Stimulated activated CD8-positive, alpha-beta memory T cell treated with anti-CD3 and anti-CD28 coated beads, Interleukin-7, amount 100 ng/mL, for 24 hours (primary cell): ENCODE results near the gene CAPN6.

Experiments
- DNase-seq: peaks from one replicate; pipeline ENCODE4 v3.0.0-alpha.2; 2020; ENCODE audit warnings: low read depth

Gene CAPN6, protein sequence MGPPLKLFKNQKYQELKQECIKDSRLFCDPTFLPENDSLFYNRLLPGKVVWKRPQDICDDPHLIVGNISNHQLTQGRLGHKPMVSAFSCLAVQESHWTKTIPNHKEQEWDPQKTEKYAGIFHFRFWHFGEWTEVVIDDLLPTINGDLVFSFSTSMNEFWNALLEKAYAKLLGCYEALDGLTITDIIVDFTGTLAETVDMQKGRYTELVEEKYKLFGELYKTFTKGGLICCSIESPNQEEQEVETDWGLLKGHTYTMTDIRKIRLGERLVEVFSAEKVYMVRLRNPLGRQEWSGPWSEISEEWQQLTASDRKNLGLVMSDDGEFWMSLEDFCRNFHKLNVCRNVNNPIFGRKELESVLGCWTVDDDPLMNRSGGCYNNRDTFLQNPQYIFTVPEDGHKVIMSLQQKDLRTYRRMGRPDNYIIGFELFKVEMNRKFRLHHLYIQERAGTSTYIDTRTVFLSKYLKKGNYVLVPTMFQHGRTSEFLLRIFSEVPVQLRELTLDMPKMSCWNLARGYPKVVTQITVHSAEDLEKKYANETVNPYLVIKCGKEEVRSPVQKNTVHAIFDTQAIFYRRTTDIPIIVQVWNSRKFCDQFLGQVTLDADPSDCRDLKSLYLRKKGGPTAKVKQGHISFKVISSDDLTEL

GRCh38 chrX:111270339-111270738 lies at the start of gene CAPN6:
CAPN6 (minus strand) TSS chrX:111270483; CDS start chrX:111263936, 6,547 bp downstream.
- DNase-seq = no peak

GRCh38 chrX:111319451-111319850 lies 49.2 kb upstream of the CAPN6 start:
- DNase-seq = no peak

DNA sequence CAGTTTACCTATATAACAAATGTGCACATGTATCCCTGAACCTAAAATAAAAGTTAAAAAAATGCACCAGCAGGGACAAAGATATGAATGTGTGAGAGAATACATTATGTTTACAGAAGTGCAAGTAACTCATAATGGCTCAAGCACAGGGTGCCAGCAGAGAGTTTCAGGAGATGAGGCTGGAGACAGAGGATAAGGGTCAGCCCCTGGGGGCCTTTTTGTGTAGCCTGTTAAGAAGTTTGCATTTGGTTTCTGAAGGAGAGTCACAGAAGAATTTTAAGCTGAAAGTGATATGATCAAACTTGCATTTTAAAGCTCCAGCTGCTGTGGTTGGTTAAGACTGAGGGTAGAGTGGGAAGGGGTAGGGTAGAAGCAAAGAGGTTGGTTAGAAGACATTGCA lies 48.6 kb upstream of the CAPN6 start:
- no peak for DNase-seq

DNA sequence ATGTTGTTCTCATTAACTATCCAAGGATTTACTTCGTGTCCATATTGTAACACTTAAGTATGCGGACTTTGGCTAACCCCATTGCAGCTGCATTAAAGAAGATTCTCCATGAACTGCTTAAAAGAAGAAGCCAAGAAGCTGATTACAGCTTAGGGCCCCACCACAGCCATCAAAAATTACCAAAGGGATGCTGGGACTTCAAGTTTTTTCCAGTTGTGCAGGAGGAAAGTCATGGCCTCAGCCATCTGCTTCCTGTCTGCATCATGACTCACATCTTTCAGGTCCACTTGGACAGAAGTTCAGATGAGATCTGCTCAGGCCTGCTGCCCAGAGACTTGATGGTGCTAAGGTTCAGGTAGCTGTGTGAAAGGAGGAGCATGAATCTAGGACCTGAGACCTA lies 38.8 kb upstream of the CAPN6 start:
- DNase-seq = no peak

GRCh38 chrX:111308039-111308438 lies 37.8 kb upstream of the CAPN6 start:
- no peak for DNase-seq

GRCh38 chrX:111302284-111302683 lies 32.0 kb upstream of the CAPN6 start:
- no peak for DNase-seq

DNA sequence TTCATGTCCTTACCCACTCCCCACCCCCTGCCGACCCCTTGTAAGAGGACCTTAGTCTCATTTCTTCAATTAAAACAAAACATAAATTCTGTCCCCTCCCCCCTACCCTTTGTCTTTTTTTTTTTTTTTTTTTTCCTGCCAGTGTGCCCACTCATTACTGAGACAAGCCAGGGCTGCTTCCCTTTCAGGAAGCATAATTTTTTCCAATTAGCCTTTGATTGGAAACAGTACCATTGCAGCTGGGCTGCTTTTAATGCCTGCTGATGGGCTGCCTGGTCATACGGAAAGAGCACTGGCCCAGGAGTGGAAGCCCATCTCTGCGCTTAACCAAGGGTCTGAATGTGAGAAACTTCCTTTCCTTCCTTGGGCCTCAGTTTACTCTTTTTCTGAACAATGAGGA lies 18.6 kb upstream of the CAPN6 start:
- DNase-seq = no peak

DNA sequence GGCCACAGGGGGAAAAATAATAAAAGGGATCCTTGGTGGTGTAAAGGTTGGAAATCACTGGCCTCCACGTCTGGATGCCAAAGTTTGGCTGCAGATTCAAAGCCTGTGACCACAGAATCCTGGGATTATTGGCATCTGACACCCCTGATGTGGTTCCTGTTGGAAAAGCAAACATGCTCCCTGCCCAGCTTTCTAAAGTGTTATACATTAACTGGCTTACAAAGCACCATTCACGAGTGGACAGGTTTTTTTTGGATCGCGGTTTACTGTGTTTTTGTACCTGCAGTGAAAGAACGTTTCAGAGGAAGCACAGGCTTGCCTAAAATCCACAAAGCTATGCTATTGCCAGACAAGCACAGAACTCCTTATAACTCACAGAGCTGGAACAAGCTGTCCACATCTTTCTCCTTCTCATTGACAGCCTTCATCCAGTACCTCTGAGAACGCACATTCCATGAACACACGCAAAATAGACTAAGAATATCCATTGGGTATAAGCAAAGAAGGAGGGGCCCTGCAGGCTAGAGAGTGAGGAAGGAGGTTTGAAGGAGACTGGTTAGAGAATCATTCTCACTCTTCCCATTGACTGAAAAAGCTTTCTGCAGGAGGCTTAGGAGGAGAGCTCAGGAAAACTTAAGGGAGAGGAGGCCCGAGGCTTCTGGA lies 14.5 kb upstream of the CAPN6 start:
- DNase-seq = no peak

DNA sequence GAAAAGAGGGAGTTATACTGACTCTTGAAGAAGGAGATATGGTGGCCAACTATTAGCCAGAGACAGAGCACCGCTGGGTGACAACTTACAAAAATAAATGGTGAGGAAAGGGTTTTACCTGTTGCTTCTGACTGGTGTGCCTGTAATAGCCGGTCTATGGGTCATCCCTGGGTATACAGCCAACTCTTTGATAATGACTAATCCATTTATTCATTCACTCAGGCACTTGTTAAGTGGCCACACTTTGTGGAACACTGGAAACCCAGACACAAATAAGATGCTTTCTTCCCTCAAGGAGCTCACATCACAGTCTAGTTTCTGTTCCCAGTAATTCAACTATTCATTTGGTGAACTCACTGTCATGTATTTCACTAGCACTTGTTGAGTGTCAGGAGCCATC lies 13.2 kb upstream of the CAPN6 start:
- no peak for DNase-seq

DNA sequence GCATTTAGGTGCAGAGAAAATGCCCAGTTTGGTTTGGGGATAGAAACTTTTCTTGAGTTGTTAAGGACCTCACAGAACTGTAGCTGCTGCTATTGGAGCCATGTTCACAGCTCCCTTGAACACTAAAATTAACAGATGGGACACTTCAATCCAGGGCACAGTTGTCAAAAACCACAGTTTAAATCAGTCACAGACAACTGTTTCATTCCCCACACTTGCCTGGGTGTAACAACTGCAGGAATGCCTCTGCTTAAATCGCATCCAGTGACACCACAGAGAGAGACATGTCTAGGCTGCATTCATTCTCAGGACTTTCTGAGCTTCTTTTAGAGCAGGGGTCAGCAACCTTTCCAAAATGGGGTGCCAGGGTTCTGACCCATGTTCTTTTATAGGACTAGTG lies 12.7 kb upstream of the CAPN6 start:
- no peak for DNase-seq

- DNase-seq = no peak
Measured at GRCh38 chrX:111282139-111282538, 11.9 kb upstream of the CAPN6 start.

- DNase-seq = no peak
Measured at GRCh38 chrX:111268506-111268905, 1.8 kb downstream of the CAPN6 start.

DNA sequence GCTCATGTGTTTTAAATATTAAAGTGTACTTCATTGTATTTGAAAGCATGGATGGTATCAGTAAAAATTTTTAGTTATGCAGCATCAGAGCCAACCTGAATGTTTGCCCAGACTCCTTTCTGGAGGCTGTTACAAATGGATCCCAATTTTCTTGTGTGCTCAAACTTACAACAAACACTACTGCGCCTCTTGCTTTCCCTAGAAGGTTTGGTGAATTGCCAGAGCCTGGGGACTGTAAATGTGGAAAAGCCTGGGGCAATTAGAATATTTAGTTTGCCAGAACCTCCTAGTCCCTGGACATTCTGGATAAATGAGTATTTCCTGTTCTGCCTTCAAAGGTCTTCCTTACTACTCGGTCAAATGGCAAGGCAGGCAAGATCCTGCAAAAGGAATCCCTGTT lies 4.8 kb downstream of the CAPN6 start:
- DNase-seq = no peak

GRCh38 chrX:111264385-111264784 lies 5.9 kb downstream of the CAPN6 start:
- no peak for DNase-seq

- DNase-seq = no peak
Measured at GRCh38 chrX:111262086-111262485, 8.2 kb downstream of the CAPN6 start.

GRCh38 chrX:111260451-111260850 lies 9.8 kb downstream of the CAPN6 start:
- DNase-seq = no peak

DNA sequence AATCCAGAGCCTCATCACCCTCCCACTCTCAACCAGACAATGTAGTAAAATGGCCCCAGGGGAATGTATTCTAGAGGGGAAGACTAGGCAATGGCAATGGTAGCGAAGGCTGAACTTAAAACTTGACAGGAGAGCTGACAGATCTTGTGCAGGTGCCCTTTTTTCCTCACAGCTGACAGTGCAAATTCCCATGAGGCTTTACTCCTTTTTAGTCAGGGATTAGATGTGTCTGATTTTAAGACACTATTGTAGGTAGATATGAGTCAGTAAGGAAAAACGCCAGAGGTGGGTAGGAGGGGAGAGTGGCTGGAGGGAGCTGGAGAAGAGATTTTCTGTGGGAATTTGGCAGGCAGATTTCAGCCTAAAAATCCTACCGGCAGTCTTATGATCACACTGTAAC lies 10.7 kb downstream of the CAPN6 start:
- no peak for DNase-seq

DNA sequence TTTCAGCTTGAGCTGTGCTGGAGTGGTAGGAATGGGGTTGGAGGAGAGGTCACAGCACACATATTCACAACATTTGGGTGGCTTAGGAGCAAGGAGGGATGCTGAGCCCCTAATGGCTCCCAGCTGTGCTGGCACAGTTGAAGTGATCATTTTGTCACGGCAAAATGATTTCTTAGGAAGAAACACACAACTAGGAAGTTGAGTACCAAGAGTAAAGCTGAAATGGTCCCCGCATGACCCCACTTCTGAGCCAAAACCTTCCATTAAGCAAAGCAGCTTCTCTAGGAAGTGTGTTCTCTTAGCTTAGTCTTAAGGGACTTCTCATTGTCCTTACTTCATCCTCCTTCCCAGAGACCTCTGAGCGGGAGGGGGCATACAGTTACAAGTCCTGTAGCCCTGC lies 12.6 kb downstream of the CAPN6 start:
- no peak for DNase-seq

GRCh38 chrX:111254896-111255693 lies 15.2 kb downstream of the CAPN6 start:
- DNase-seq = no peak

GRCh38 chrX:111244235-111244750 lies 26.0 kb downstream of the CAPN6 start:
- no peak for DNase-seq

DNA sequence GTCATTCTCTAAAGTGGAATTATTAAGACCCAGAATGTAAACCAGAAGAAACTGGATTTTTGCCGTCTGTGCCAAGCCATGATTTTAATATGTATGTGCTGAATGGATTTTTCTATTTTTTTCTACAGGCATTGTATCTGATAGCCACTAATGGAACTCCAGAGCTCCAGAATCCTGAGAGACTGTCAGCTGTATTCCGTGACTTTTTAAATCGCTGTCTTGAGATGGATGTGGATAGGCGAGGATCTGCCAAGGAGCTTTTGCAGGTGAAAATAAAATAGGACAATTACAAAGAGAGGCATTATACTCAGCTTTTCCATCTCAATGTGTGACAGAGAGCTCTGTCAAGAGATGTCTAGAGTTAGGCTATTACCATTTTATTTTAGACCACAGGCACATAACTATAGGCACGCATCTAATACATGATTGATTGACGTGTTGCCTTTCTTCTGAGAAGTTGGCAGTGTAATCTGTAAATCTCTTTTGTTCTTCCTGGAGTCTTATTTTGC lies 53.9 kb downstream of the CAPN6 start:
- no peak for DNase-seq

- DNase-seq = no peak
Measured at GRCh38 chrX:111207851-111208250, 62.4 kb downstream of the CAPN6 start.
